Gastroesophageal sphincter (tissue), 3 donors: ENCODE data around the gene TMEM37.

Experiments used
- CTCF ChIP-seq, 4 experiments: fragments of 200-600 bp in 2 of 4; fragments of 450-650 bp in 2 of 4; sonication (generic) in 1 of 4; IDR thresholded peaks; one replicate each; pipeline ENCODE4 v1.5.1; 2017 to 2019; ENCODE audit warnings: antibody characterized with exemption in 4 of 4, mild to moderate bottlenecking in 2 of 4, moderate library complexity in 2 of 4
- EP300 ChIP-seq: sonication (generic); formaldehyde crosslinking; IDR thresholded peaks from one replicate; pipeline ENCODE4 v1.6.1; 2017; ENCODE audit warnings: antibody characterized with exemption, mild to moderate bottlenecking
- POLR2A ChIP-seq, 2 donors: fragments of 450-650 bp; IDR thresholded peaks; one replicate each; pipeline ENCODE4 v1.6.1; 2017; ENCODE audit warnings: antibody characterized with exemption in 2 of 2, mild to moderate bottlenecking in 2 of 2, moderate library complexity in 1 of 2

GRCh38 chr2:119426801-119427395, 4.8 kb upstream of the TMEM37 start:
- TF ChIP-seq CTCF (IDR thresholded peaks at IDR 0.05) (no peak), EP300 (no peak), POLR2A (IDR thresholded peaks at IDR 0.05) (no peak)
